ENCODE measurements around the gene ART1. TPM values are rescaled to one million over a fixed set of nuclear protein-coding genes. Genes with fewer than 3 reads are reported as not detected.

The ART1 gene
- total RNA-seq, 1 donor from 2014 or later, result not detected

GRCh38 chr11:3662856-3663255 lies 17.9 kb downstream of the ART1 start:
- no peak for DNase-seq
- POLR2A ChIA-PET, result no interaction called here
- Mint-ChIP-seq H3K4me3 (no peak overlapping the region), H3K36me3 (ENCODE audit: low read depth) (peaks cover 30% of the 10 kb centered on the region), H3K4me1 (no peaks in the 10 kb centered on the region), H3K9me3 (no peaks in the 10 kb centered on the region), H3K27ac (no peak overlapping the region), H3K27me3 (no peaks in the 10 kb centered on the region)
- intact Hi-C loops (cut with micrococcal nuclease), result no loop called here
- TF ChIP-seq, protein P1, sequence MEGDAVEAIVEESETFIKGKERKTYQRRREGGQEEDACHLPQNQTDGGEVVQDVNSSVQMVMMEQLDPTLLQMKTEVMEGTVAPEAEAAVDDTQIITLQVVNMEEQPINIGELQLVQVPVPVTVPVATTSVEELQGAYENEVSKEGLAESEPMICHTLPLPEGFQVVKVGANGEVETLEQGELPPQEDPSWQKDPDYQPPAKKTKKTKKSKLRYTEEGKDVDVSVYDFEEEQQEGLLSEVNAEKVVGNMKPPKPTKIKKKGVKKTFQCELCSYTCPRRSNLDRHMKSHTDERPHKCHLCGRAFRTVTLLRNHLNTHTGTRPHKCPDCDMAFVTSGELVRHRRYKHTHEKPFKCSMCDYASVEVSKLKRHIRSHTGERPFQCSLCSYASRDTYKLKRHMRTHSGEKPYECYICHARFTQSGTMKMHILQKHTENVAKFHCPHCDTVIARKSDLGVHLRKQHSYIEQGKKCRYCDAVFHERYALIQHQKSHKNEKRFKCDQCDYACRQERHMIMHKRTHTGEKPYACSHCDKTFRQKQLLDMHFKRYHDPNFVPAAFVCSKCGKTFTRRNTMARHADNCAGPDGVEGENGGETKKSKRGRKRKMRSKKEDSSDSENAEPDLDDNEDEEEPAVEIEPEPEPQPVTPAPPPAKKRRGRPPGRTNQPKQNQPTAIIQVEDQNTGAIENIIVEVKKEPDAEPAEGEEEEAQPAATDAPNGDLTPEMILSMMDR (IDR thresholded peaks at IDR 0.05), result no peak
- CTCF ChIA-PET, result no interaction called here
- ATAC-seq (ENCODE audit: low read depth), result no peak

GRCh38 chr11:3664032-3664630 lies 19.2 kb downstream of the ART1 start:
- intact Hi-C loops (cut with micrococcal nuclease), result no loop called here
- CTCF ChIA-PET, result no interaction called here
- DNase-seq, result no peak
- POLR2A ChIA-PET, result no interaction called here
- Mint-ChIP-seq H3K9me3 (no peaks in the 10 kb centered on the region), H3K4me3 (no peak overlapping the region), H3K4me1 (no peaks in the 10 kb centered on the region), H3K27ac (no peak overlapping the region), H3K36me3 (ENCODE audit: low read depth) (peaks cover 43% of the 10 kb centered on the region), H3K27me3 (no peaks in the 10 kb centered on the region)
- TF ChIP-seq, protein P1 (IDR thresholded peaks at IDR 0.05), result no peak
- no peak for ATAC-seq (ENCODE audit: low read depth)

- Mint-ChIP-seq H3K27ac (no peak overlapping the region), H3K4me3 (no peak overlapping the region), H3K4me1 (no peaks in the 10 kb centered on the region), H3K27me3 (no peaks in the 10 kb centered on the region), H3K36me3 (ENCODE audit: low read depth) (peaks cover 56% of the 10 kb centered on the region), H3K9me3 (no peaks in the 10 kb centered on the region)
- TF ChIP-seq, protein P1 (IDR thresholded peaks at IDR 0.05), result no peak
- POLR2A ChIA-PET, result no interaction called here
- no peak for ATAC-seq (ENCODE audit: low read depth)
- no peak for DNase-seq
- intact Hi-C loops (cut with micrococcal nuclease), result no loop called here
- CTCF ChIA-PET, result no interaction called here
Measured at GRCh38 chr11:3665336-3666022, 20.6 kb downstream of the ART1 start.

DNA sequence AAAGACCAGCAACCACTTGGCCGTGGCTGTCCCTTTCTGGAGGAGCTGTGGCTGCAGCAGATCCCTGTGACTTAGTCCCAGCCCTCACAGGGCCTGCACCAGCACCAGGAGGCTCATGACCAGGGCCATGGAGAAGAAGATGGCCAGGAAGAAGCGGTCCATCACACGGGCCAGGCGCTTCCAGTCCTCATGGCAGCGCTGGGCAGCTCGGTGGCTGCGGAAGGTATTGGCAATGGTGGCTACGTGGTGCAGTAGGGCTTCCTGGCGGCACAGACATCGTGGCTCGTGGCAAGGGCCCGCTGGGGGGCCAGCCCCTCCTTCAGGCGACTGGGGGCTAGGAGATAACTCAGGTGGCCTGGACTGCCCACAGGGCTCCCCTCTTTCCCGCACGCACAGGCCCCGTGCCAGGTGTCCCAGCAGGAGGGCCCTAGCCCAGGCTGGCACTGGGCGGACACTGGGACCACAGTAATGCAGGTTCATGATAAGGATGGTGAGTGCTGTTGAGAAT lies 21.1 kb downstream of the ART1 start:
- no peak for ATAC-seq (ENCODE audit: low read depth)
- H3K4me3 Mint-ChIP-seq, result no peak overlapping the region
- no peaks in the 10 kb centered on the region for H3K27me3 Mint-ChIP-seq
- no peak overlapping the region for H3K27ac Mint-ChIP-seq
- no peaks in the 10 kb centered on the region for H3K9me3 Mint-ChIP-seq
- CTCF ChIA-PET, result no interaction called here
- DNase-seq, result no peak
- H3K36me3 Mint-ChIP-seq (ENCODE audit: low read depth), result peaks cover 62% of the 10 kb centered on the region
- intact Hi-C loops (cut with micrococcal nuclease), result no loop called here
- POLR2A ChIA-PET, result no interaction called here
- TF ChIP-seq, protein P1 (IDR thresholded peaks at IDR 0.05), result no peak
- no peaks in the 10 kb centered on the region for H3K4me1 Mint-ChIP-seq

- POLR2A ChIA-PET, result no interaction called here
- H3K9me3 Mint-ChIP-seq, result no peaks in the 10 kb centered on the region
- no peaks in the 10 kb centered on the region for H3K27me3 Mint-ChIP-seq
- H3K4me1 Mint-ChIP-seq, result no peaks in the 10 kb centered on the region
- CTCF ChIA-PET, result no interaction called here
- TF ChIP-seq, protein P1 (IDR thresholded peaks at IDR 0.05), result no peak
- DNase-seq (no peak), ATAC-seq (ENCODE audit: low read depth) (no peak)
- no peak overlapping the region for H3K4me3 Mint-ChIP-seq
- H3K36me3 Mint-ChIP-seq (ENCODE audit: low read depth), result peaks cover 75% of the 10 kb centered on the region
- intact Hi-C loops (cut with micrococcal nuclease), result no loop called here
- H3K27ac Mint-ChIP-seq, result no peak overlapping the region
Measured at GRCh38 chr11:3667149-3668035, 22.5 kb downstream of the ART1 start.

All from activated B cell treated with CpG ODN at 0.5 μM for 24 hours (primary cell).